ENCODE measurements around the gene LRRC61.
A peak's percentile ranks its signal among the peaks of the same experiment; 100 is the strongest.

The LRRC61 gene

DNA sequence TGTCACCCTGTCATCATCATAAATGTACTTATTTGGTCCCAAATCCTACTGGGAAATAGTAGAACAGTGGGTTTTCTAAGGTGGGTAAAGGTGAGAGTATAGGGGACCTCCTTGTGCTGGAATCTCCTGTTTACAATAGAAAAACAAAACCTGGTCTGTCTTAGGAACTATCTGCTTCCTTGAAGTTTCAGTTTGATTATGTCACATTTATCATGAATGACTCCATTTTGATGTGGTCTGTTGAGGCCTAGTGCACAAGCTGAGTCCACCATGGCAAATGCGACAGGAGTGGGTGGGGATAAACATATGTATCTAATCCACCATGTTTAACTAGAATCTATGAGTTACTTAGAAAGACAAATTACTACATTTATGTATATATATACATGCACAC is 32.5 kb downstream of the LRRC61 start:
- TF ChIP-seq ISL1 (CRISPR knock-in tag; IDR thresholded peaks at IDR 0.05) (no peak), TCF4 (CRISPR knock-in tag; IDR thresholded peaks at IDR 0.05; ENCODE audit: borderline replicate concordance) (no peak), BACH2 (CRISPR knock-in tag; IDR thresholded peaks at IDR 0.05; ENCODE audit: borderline replicate concordance) (no peak), OSR1 (CRISPR knock-in tag; IDR thresholded peaks at IDR 0.05) (no peak), PPARA (CRISPR knock-in tag; IDR thresholded peaks at IDR 0.05; ENCODE audit: borderline replicate concordance) (no peak), ESRRG (CRISPR knock-in tag; IDR thresholded peaks at IDR 0.05) (no peak), ZFP30 (CRISPR knock-in tag; IDR thresholded peaks at IDR 0.05) (no peak), ZFP3 (CRISPR knock-in tag; IDR thresholded peaks at IDR 0.05) (no peak)
- TF ChIP-seq, protein P1, sequence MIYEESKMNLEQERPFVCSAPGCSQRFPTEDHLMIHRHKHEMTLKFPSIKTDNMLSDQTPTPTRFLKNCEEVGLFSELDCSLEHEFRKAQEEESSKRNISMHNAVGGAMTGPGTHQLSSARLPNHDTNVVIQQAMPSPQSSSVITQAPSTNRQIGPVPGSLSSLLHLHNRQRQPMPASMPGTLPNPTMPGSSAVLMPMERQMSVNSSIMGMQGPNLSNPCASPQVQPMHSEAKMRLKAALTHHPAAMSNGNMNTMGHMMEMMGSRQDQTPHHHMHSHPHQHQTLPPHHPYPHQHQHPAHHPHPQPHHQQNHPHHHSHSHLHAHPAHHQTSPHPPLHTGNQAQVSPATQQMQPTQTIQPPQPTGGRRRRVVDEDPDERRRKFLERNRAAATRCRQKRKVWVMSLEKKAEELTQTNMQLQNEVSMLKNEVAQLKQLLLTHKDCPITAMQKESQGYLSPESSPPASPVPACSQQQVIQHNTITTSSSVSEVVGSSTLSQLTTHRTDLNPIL (CRISPR knock-in tag; IDR thresholded peaks at IDR 0.05; ENCODE audit: low read depth), result no peak
- ATAC-seq, result no peak

DNA sequence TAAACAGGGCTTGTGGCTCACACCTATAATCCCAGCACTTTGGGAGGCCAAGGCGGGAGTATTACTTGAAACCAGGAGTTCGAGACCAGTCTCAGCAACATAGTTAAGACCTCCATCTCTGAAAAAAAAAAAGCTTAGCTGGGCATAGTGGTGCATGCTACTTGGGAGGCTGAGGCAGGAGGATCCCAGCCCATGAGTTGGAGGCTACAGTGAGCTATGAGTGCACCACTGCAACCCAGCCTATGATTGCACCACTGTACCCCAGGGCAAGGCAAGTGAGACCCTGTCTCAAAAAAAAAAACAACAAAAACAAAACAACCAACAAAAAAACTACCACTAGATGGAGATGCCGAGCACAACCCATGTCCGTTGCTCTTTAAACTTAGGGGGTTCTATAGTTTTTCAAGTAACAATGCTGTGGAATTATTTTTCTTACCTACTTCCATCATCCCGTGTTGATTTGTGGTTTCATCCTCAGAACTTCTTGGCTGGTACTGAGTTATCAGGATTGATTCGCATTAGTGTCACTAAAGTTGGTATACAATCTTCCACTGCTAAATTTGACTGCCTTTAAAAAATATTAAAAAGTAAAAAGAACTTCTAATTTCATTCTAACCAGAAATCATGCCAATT is 33.2 kb downstream of the LRRC61 start:
- peak; percentile 71 for ATAC-seq

DNA sequence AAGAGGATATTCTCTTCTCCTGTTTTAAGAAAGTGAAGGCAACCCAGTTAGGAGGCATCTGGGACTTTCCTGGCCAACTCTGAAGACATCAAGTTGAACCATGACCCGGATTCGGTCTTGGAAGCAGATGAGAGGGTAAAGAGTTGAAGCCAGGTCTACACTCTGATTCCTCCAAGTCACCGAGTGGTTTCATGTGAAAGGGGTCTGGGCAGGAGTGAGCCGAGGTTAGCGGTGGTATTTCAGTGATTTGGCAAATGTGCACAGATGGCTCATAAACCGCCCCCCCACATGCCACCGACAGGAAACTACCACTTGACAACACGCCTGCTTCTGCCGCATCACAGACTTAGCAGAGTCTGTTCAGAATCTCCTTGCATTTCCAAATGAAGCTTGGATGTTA is 34.1 kb downstream of the LRRC61 start:
- no peak for ATAC-seq
- TF ChIP-seq, protein P2, sequence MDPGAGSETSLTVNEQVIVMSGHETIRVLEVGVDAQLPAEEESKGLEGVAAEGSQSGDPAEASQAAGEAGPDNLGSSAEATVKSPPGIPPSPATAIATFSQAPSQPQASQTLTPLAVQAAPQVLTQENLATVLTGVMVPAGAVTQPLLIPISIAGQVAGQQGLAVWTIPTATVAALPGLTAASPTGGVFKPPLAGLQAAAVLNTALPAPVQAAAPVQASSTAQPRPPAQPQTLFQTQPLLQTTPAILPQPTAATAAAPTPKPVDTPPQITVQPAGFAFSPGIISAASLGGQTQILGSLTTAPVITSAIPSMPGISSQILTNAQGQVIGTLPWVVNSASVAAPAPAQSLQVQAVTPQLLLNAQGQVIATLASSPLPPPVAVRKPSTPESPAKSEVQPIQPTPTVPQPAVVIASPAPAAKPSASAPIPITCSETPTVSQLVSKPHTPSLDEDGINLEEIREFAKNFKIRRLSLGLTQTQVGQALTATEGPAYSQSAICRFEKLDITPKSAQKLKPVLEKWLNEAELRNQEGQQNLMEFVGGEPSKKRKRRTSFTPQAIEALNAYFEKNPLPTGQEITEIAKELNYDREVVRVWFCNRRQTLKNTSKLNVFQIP (CRISPR knock-in tag; IDR thresholded peaks at IDR 0.05; ENCODE audit: borderline replicate concordance, low read depth), result no peak
- TF ChIP-seq ZNF8 (CRISPR knock-in tag; IDR thresholded peaks at IDR 0.05), result no peak
- no peak for TF ChIP-seq ZNF70 (CRISPR knock-in tag; IDR thresholded peaks at IDR 0.05)

More for the DNA sequence above, 33.2 kb downstream of the LRRC61 start:
- no peak for TF ChIP-seq ZFP30 (CRISPR knock-in tag; IDR thresholded peaks at IDR 0.05)
- no peak for TF ChIP-seq ESRRG (CRISPR knock-in tag; IDR thresholded peaks at IDR 0.05)

DNA sequence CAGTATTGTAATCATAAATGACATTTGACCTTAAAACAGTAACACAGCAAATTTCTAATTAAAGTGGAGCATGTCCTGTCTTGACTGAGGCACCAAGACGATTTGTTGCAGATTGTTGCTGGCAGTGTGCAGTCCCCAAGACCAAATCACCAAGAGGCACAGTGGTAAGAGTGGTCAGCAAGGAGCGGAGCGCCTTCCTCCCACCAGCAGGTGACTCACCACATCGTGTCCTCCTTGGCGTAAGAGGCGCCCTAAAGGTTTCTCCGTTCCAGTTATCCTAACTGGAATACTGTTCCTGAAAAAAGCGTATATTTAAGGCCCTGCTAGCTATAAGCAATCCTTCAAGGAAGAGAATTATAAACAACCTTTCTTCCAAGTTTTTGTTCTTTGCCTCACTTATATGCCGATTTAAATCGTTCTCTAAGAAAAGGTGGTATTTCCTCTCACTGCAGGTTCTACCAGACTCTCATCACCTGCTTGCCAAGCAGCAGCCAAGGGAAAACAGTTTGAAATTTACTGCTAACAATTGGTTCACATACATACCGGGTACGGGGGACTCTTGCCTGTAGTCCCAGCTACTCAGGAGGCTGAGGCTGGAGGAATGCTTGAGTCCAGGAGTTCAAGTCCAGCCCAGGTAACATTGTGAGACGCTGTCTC is 34.7 kb downstream of the LRRC61 start:
- TF ChIP-seq ISL1 (CRISPR knock-in tag; IDR thresholded peaks at IDR 0.05), result no peak
- TF ChIP-seq, protein P1 (CRISPR knock-in tag; IDR thresholded peaks at IDR 0.05; ENCODE audit: low read depth), result no peak
- no peak for ATAC-seq

DNA sequence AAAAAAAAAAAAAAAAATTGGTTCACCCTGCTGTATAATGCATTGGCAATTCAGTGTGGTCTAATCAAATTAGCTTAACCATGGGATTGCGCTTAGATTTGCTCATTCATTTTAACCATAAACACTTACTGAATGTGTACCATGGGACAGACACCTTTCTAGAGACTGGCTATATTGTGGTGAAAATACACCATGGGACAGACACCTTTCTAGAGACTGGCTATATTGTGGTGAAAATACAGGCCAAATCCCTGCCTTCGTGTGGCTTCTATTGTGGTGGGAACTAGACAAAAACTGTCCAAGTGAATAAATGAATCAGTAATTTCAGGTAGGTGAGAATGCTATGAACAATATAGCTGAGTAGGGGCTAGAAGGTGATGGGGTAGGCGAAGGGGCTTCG is 35.3 kb downstream of the LRRC61 start:
- ATAC-seq, result no peak
- TF ChIP-seq SNAI2 (CRISPR knock-in tag; IDR thresholded peaks at IDR 0.05), result no peak
- no peak for TF ChIP-seq ZNF70 (CRISPR knock-in tag; IDR thresholded peaks at IDR 0.05)
- TF ChIP-seq, protein P2 (CRISPR knock-in tag; IDR thresholded peaks at IDR 0.05; ENCODE audit: borderline replicate concordance, low read depth), result no peak
- no peak for TF ChIP-seq ZNF565 (CRISPR knock-in tag; conservative IDR thresholded peaks at IDR 0.05; ENCODE audit: low read depth)
- no peak for TF ChIP-seq TCF4 (CRISPR knock-in tag; IDR thresholded peaks at IDR 0.05; ENCODE audit: borderline replicate concordance)
- TF ChIP-seq ZC3H10 (CRISPR knock-in tag; IDR thresholded peaks at IDR 0.05), result no peak
- no peak for TF ChIP-seq PPARA (CRISPR knock-in tag; IDR thresholded peaks at IDR 0.05; ENCODE audit: borderline replicate concordance)
- TF ChIP-seq, protein P3, sequence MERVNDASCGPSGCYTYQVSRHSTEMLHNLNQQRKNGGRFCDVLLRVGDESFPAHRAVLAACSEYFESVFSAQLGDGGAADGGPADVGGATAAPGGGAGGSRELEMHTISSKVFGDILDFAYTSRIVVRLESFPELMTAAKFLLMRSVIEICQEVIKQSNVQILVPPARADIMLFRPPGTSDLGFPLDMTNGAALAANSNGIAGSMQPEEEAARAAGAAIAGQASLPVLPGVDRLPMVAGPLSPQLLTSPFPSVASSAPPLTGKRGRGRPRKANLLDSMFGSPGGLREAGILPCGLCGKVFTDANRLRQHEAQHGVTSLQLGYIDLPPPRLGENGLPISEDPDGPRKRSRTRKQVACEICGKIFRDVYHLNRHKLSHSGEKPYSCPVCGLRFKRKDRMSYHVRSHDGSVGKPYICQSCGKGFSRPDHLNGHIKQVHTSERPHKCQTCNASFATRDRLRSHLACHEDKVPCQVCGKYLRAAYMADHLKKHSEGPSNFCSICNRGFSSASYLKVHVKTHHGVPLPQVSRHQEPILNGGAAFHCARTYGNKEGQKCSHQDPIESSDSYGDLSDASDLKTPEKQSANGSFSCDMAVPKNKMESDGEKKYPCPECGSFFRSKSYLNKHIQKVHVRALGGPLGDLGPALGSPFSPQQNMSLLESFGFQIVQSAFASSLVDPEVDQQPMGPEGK (CRISPR knock-in tag; IDR thresholded peaks at IDR 0.05; ENCODE audit: borderline replicate concordance), result no peak
- no peak for TF ChIP-seq GLIS3 (CRISPR knock-in tag; IDR thresholded peaks at IDR 0.05)
- TF ChIP-seq, protein P4, sequence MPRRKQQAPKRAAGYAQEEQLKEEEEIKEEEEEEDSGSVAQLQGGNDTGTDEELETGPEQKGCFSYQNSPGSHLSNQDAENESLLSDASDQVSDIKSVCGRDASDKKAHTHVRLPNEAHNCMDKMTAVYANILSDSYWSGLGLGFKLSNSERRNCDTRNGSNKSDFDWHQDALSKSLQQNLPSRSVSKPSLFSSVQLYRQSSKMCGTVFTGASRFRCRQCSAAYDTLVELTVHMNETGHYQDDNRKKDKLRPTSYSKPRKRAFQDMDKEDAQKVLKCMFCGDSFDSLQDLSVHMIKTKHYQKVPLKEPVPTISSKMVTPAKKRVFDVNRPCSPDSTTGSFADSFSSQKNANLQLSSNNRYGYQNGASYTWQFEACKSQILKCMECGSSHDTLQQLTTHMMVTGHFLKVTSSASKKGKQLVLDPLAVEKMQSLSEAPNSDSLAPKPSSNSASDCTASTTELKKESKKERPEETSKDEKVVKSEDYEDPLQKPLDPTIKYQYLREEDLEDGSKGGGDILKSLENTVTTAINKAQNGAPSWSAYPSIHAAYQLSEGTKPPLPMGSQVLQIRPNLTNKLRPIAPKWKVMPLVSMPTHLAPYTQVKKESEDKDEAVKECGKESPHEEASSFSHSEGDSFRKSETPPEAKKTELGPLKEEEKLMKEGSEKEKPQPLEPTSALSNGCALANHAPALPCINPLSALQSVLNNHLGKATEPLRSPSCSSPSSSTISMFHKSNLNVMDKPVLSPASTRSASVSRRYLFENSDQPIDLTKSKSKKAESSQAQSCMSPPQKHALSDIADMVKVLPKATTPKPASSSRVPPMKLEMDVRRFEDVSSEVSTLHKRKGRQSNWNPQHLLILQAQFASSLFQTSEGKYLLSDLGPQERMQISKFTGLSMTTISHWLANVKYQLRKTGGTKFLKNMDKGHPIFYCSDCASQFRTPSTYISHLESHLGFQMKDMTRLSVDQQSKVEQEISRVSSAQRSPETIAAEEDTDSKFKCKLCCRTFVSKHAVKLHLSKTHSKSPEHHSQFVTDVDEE (CRISPR knock-in tag; IDR thresholded peaks at IDR 0.05), result no peak
- TF ChIP-seq RARB (CRISPR knock-in tag; IDR thresholded peaks at IDR 0.05), result no peak
